Right renal cortex interstitium (tissue), 3 donors: ENCODE results near the gene TMEM145. TPM values are rescaled to one million over a fixed set of nuclear protein-coding genes. Genes with fewer than 3 reads are reported as not detected.
"Not testable (repeated sequence)": the region's sequence is repeated elsewhere in the genome, so short reads cannot be mapped to it uniquely, and the experiment has no call there.

Source experiments
- DNase-seq, 3 donors: peaks; one replicate each; pipeline ENCODE4 v3.0.0-alpha.2; 2013; ENCODE audit warnings: low read depth in 3 of 3, low spot score in 2 of 3
- polyA plus RNA-seq, 3 donors: library from polyadenylated mRNA; unstranded; fragments of 120-200 nt; gene quantifications; one replicate each; pipeline ENCODE4 v1.2.1, GENCODE V29; 2013; ENCODE audit not compliant: insufficient read length in 3 of 3

The TMEM145 gene
- polyA plus RNA-seq, 3 donors: 0.61 to 0.97 (median 0.72) TPM

DNA sequence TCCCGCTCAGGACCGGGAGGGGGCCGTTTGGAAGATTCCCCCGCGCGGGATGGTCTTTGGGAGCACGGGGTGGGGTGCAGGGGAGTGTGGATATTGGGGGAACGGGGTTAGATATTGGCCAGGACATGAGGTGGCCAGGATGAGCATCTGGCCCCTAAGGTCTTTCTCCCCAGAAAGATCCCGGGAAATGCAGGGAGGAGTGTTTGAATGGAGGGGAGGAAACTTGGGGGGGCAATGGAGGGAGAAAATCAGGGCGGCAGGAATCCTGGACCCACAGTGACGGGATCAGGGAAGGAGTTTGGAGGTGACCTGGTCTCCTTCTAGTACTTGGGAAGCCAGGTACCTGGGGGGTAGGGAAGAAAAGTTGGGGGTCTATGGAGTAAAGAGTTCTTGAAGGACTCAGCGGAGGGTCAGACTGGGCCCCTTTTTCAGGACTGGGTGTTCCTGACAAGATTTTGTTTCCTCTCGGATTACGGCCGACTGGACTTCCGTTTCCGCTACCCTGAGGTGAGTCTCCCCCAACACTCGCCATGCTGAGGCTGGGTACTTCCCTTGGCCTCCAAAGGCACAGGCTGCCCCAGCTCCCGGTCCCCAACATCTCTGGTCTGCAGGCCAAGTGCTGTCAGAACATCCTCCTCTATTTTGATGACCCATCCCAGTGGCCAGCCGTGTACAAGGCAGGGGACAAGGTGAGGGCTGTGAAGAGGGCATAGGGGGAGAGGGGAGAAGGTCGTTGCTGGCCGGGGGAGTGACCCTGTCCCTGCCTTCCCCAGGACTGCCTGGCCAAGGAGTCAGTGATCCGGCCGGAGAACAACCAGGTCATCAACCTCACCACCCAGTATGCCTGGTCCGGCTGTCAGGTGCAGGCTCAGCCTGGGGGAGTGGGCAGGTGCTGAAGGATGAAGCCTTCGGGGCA is 989 bp downstream of the TMEM145 start:
- no peak for DNase-seq

DNA sequence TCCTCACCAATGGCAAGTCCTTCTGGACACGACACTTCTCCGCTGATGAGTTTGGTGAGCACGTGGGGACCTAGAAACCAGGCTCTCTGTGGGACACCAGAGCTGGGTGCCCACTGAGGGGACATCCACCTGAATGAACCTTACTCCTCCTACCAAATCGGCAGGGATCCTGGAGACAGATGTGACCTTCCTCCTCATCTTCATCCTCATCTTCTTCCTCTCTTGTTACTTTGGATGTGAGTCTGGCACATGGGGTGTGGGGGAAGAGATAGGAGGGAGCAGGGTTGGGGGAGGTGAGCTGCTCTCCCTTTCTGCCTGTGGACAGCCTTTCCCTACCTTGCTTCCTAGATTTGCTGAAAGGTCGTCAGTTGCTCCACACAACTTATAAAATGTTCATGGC is 1.9 kb downstream of the TMEM145 start:
- no peak for DNase-seq

GRCh38 chr19:42316223-42317211 is 3.4 kb downstream of the TMEM145 start:
- no peak for DNase-seq

GRCh38 chr19:42317535-42317934 is 4.4 kb downstream of the TMEM145 start:
- no peak for DNase-seq

DNA sequence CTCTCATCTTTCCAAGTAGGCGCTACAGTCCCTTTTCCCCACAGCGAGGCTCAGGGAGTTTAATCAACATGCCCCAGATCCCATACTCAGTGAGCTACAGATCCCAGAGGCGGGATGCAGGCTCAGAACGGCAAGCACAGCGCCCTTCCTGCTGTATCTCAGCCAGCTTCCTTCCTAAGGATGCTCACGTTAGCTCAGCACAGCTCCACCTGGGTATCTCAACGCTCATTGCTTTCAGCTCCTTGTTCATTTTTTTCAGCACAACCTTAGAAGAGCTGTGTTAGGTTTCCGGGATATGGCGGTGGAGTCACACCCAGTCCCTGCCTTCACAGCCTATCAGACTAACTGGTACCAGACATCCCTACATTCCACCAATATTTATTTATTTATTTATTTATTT is 9.2 kb downstream of the TMEM145 start:
- DNase-seq: no peak

DNA sequence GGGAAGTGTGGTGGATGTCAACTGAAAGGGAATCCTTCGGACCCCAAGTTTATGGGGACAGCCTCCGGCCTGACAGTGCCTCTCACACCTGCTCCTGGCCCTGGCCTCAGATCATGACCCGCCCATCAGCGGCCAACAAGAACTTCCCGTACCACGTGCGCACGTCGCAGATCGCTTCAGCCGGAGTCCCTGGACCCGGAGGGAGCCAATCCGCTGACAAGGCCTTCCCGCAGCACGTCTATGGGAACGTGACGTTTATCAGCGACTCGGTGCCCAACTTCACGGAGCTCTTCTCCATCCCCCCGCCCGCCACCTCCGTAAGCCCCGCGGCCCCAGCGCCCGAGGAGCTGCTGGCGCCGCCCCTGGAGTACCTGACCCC is 10.4 kb downstream of the TMEM145 start:
- DNase-seq: no peak

DNA sequence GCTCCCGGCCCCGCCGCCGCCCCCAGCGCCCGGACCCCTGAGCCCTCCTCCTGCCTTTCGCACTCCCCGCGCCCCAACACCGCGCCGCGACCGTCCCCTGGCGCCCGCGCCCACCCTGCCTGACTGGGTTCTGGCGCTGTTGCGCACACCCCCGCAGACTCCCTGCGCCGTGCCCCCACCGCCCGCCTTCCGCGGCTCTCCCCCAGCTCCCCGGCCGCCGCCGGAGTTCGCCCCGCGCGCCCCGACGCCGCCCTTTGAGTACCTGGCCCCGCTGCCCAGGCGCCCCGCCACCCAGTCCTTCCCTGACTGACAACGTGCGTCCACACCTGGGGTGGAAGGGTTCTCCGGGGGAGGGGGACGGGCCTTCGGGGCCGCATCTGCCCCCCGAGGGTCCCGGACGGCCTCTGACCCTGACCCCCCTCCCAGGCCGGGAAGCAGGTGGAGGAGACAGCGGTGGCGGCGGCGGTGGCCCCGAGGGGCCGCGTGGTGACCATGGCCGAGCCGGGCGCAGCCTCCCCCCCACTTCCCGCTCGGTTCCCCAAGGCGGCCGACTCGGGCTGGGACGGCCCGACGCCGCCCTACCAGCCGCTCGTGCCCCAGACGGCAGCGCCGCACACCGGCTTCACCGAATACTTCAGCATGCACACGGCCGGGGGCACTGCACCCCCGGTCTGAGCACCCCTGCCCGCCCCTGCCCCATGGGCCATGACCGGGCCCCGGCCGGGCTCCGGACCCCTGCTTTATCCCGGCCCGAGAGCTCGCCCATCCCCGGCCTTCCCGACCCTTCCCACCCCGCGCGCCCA is 10.9 kb downstream of the TMEM145 start:
- no peak for DNase-seq

GRCh38 chr19:42324655-42325307 is 11.7 kb downstream of the TMEM145 start:
- DNase-seq: no peak

DNA sequence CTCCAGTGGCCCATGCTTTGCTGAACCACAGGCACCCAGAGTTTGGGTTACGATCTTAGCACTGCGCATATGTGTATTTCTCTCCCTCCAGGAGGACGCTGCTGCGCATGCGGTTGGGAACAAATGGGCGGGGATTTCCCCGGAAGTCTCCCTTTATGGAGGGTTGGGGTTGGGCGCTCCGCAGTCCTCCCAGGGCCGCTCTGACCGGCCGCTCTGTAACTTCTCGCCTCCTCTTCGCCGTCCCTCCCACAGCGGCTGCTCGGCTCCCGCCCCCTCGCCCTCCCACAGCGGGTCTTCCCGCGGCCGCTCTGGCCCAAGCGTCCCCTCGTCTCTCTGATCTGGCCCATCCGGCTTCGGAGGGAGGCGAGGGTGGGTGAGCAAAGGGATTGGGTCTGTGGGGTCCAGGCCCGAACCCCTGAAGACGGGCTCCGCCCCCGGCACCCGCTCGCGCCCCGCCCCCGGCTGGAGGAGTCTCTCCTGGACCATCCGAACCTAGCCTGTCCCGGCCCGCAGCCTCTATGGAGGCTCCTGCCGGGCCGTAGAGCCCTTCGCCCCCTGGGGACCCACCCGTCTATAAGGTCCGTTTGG is 12.3 kb downstream of the TMEM145 start, which contains the start of gene MEGF8:
TSS of gene MEGF8 (plus strand) at position 328 of the 588 bp plus-strand sequence. CDS start 609 bp downstream, outside the sequence.
- DNase-seq: peak; percentile 96 to 99 (median 98)

DNA sequence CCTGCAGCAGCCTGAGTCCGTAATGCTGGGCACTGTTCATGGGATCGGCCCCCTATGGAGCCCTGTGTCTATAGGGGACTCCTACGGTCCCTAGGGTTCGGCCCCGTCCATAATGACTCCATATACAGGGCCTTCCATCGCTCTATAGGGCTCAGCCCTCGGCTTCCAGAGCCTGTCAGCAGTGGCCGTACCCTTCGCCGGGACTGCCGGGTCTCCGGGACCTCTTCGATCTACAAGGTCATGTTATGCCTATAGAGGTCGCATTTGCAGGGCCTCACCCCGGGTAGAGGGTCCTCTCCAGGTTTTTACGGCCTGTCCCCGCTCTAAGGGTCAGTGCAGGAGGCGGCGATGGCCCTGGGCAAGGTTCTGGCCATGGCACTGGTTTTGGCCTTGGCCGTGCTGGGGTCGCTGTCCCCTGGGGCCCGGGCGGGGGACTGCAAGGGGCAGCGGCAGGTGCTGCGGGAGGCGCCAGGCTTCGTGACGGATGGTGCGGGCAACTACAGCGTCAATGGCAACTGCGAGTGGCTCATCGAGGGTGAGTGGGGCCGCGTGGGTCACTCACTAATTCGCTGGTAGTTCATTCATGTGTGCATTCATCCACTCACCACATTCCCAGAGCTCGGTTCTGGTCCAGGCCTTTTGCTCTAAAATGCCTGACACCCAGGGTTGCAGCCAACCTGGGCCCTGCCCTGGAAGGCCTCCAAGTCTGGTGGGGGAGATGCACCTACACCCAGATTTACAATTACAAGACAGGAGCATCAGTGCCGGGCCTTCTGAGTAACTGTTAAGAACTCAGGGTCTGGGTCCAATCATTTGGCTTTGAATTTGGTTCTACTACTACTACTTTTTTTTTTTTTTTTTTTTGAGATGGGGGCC is 13.0 kb downstream of the TMEM145 start:
- DNase-seq: no peak

DNA sequence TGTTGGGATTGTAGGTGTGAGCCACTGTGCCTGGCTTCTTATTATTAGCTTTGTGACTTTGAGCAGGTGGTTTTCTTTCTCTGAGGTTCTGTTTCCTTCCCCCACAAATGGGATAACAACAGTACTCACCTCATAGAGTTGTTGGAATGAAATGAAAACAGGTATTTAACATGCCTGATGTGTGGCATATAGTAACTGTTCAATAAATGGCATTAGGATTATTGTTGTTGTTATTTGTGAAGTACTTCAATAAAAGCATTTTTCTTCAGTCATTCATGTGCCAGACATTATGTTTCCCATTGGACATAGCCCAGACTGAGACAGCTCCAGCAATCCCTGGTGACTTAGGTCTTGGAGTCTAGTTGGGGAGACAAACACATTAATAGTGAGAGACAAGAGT is 13.9 kb downstream of the TMEM145 start:
- no peak for DNase-seq

- no peak for DNase-seq
Measured at GRCh38 chr19:42327381-42327780, 14.3 kb downstream of the TMEM145 start.

DNA sequence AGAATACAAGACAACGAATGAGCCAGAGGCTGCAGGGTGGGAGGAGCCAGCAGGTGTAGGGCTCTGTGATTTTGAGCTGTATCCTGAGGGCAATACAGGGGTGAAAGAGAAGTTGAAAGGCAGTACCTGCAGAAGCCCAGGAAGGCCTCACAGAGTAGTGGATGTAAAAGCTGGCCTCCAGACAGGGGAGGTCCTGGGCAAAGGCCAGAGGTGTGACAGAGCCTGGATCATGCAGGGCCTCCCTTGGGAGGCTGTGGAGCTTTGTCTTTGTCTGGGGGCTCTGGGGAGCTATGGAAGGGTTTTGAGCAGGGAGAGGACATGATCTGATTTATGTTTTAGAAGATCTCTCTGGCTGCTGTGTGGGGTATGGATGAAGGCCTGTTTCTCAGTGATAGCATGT is 15.0 kb downstream of the TMEM145 start:
- no peak for DNase-seq

GRCh38 chr19:42328854-42329253 is 15.7 kb downstream of the TMEM145 start:
- no peak for DNase-seq

- DNase-seq: no peak
Measured at GRCh38 chr19:42330241-42330711, 17.2 kb downstream of the TMEM145 start.

DNA sequence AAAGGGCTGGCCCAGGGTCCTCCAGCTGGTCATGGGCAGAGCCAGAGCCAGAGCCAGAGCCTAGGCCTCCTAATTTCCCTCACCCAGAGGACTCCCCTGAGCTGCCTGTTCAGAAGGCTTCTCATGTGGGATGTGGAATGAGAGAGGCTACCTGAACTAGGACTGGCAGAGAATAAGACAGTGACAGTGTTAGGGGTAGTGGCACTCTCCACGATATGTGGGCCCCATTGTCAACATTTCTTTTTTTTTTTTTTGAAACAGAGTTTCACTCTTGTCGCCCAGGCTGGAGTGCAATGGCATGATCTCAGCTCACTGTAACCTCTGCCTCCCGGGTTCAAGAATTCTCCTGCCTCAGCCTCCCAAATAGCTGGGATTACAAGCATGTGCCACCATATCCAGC is 18.2 kb downstream of the TMEM145 start:
- not testable (repeated sequence) for DNase-seq

DNA sequence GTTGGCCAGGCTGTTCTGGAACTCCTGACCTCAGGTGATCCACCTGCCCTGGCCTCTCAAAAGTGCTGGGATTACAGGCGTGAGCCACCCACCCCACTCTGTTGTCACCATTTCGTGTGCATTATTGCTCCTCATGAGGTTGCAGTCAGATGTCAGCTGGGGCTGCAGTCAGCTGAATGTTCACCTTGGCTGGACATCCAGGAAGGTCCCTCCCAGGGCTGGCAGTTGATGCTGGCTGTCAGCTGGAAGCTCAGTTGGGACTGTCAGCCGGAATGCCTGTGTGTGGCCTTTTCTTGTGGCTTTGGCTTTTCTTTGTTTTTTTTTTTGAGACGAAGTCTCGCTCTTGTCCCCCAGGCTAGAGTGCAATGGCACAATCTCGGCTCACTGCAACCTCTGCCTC is 18.9 kb downstream of the TMEM145 start:
- no peak for DNase-seq

GRCh38 chr19:42333018-42333417 is 19.9 kb downstream of the TMEM145 start:
- DNase-seq: no peak
